NCI-H1092 treated with DMSO at 0.1 percent for 48 hours (cell line): ENCODE data around the gene BHLHA15.

Experiments used
- DNase-seq: peaks from one replicate; lab custom pipeline; 2025; lab: John Stamatoyannopoulos, UW

BHLHA15 gene

DNA sequence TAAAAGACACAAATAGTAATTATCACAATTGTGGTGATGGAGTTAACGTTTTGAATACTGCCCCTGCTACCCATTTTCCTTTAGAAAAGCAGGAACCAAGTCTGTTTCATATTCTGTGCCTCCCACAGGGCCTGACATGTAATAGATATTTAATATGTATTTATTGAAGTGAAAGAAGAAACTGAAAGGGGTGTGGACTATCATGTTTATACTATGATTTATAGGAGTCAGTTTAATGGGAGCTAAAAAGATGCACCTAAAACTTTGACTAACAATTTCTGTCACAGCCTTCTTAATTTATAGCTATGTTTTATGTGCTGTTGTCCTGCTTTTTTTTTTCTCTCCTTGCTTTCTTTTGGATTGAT is 24.1 kb upstream of the BHLHA15 start:
- DNase-seq: no peak

DNA sequence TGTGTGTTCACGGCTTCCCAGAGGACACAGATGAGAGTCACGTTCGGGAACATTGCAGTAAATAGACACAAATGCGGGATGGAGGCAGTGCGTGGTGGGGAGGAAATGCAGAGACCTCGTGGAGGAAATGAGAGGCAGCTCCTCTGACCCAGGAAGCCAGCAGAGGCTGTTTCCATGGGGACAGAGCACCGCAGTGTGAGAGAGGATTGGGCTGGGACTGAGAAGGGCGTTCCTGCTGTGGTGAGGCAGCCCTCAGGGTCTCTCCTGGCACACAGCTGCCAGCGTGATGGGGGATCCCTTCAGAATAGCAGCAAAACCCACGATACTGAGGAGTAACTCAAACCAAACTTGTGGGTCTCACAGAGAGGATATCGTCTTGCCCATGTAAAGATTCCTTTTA is 21.7 kb upstream of the BHLHA15 start:
- DNase-seq: no peak

DNA sequence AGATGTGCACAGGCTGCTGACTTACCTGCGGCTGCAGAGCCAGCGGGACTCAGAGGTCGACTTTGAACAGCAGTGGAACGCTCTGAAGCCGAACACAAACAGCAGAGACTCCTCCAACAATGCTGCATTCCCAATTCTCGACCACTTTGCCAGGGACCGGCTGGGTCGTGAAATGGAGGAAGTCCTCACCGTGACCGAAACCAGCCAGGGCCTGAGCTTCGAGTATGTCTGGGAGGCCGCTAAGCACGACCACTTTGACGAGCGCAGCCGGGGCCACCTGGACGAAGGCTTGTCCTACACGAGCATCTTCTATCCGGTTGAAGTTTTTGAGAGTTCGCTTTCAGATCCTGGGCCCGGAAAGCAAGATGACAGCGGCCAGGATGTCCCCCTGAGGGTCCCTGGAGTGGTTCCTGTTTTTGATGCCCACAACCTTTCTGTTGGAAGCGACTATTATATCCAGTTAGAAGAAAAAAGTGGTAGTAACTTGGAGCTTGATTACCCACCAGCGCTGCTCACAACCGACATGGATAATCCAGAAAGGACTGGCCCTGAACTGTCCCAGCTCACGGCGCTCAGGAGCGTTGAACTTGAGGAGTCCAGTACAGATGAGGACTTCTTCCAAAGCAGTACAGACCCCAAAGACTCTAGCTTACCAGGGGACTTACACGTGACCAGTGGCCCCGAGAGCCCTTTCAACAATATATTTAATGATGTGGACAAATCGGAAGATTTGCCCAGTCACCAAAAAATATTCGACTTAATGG is 19.4 kb upstream of the BHLHA15 start:
- no peak for DNase-seq

DNA sequence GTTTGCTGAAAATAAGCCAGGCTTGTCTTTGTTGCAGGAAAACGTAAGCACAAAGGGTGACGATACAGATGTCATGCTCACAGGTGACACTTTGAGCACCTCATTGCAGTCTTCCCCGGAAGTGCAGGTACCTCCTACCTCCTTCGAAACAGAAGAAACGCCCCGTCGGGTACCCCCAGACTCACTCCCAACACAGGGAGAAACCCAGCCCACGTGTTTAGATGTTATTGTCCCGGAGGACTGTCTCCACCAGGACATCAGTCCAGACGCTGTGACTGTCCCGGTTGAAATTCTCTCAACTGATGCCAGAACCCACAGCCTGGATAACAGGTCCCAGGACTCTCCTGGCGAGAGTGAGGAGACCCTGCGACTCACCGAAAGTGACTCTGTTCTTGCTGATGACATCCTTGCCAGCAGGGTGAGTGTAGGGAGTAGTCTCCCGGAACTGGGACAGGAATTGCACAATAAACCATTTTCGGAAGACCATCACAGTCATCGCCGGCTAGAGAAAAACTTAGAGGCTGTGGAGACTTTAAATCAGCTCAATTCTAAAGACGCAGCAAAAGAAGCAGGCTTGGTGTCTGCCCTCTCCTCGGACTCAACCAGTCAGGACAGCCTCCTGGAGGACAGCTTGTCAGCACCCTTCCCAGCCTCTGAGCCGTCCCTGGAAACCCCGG is 18.3 kb upstream of the BHLHA15 start:
- no peak for DNase-seq

DNA sequence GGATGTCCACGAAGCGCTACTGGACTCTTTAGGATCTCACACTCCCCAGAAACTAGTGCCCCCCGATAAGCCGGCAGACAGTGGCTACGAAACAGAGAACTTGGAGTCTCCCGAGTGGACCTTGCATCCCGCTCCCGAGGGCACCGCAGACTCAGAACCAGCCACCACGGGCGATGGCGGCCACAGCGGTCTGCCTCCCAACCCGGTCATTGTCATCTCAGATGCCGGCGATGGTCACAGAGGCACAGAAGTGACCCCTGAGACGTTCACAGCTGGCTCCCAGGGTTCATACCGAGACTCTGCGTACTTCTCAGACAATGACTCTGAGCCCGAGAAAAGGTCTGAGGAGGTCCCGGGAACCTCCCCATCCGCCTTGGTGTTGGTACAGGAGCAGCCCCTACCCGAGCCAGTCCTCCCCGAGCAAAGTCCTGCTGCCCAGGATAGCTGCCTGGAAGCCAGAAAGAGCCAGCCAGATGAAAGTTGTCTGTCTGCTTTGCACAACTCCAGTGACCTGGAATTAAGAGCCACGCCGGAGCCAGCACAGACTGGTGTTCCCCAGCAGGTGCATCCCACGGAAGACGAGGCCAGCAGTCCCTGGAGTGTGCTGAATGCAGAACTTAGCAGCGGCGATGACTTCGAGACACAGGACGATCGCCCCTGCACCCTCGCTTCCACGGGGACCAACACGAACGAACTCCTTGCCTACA is 17.6 kb upstream of the BHLHA15 start:
- DNase-seq: no peak

DNA sequence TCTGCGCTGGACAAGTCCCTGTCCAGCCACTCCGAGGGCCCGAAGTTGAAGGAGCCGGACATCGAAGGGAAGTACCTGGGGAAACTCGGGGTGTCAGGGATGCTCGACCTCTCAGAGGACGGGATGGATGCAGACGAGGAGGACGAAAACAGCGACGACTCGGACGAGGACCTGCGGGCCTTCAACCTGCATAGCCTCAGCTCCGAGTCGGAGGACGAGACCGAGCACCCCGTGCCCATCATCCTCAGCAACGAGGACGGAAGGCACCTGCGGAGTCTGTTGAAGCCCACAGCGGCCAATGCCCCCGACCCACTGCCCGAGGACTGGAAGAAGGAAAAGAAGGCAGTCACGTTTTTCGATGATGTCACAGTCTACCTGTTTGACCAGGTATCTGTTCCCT is 17.1 kb upstream of the BHLHA15 start:
- no peak for DNase-seq

DNA sequence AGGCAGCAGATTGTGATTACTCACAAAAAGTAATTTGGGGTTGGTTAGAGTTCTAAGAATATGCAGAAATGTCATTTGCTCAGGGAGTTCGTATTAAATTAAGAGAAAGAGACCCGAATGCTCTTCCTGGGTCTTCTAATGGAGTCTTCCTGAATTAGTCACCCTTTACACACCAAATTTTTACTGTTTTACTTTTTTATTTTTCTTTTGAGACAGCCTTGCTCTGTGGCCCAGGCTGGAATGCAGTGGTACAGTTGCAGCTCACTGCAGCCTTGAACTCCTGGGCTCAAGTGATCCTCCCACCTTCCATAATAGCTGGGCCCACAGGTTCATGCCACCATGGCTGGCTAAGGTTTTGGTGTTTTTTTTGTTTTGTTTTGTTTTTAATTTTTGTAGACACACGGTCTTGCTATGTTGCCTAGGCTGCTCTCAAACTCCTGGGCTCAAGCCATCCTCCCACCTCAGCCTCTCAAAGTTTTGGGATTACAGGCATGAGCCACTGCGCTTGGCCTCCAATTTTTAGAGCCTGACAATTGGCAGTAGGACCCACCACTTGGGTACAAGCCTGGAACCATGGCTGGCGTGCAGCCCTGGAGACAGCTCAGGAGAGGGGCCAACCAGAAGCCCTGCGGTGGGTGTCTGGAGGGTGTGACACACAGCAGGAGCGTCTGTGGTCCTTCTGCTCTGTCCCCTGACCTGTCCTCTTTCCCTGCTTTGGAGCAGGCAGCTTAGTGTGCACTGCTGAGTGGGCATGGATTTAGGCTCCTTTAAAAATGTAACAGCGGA is 16.4 kb upstream of the BHLHA15 start:
- DNase-seq: no peak

DNA sequence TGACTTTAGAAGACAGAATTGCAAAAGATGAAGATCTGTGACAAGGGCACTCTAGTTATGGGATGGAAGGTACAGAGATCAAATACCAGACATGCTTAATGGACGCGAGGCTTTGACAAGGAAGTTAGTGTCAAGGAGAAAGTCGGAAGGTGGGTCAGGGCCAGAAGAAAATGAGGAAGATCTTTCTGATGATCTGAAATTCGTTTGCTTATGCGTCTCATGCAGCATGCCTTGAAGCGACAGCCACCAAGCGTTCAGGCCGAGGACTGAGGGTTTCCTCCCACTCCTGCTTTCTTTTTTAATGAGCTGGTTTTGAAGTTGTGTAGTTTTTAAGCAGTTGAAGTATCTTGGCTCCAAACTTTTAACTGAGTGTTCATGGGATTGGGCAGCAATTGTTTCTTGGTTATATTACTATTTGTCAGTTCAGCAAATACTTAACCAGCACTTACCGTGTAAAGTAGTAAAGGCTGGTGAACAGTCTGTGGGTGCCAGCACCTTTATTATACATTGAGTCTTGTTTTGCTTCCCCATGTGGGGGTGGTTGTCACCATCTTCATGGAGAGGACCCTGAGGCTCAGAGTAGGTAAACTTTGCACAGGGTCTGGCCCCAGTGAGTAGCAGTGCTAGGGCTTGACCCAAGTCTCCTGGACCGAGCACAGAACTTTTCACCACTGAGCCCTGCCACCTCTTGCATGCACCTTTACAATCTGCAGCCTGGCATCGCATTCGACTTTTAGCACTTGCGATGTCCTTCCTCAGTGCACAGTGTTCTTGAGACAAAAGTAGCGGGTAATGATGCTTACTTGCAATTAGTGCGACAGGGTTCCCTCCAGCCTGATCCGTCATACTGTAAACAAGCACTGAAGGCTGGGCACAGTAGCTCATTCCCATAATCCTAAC is 14.3 kb upstream of the BHLHA15 start:
- no peak for DNase-seq

DNA sequence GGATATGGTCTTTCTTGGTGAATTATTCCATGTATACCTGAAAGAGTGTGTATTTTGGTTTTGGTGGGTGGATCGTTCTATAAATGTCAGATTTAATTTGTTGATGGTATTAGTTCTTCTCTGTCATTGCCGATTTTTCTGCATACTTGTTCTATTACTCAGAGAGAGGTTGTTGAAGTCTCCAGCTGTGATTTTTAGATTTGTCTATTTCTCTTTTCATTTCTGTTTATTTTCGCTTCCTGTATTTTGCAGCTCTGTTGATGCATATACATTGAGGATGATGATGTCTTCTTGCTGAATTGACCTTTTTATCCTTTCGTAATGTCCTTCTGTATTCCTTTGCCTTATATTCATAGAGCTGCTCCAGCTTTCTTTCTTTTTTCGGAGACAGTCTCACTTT is 12.1 kb upstream of the BHLHA15 start:
- DNase-seq: no peak

DNA sequence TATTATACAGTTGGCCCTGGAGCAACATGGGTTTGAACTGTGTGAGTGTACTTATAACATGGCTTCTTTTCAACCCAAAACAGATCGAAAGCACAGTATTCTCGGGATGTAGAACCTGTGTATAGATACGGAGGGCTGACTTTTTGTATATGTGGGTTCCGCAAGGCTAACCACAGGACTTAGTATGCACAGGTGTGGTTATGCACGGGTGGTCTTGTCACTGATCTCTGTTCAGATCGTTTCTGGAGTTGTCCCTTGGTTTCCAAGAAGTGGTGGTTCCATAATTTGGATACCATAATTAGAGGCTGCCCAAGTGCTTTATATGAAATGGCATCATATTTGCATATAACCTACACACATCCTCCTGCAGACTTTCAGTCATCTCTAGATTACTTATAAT is 10.9 kb upstream of the BHLHA15 start:
- no peak for DNase-seq

DNA sequence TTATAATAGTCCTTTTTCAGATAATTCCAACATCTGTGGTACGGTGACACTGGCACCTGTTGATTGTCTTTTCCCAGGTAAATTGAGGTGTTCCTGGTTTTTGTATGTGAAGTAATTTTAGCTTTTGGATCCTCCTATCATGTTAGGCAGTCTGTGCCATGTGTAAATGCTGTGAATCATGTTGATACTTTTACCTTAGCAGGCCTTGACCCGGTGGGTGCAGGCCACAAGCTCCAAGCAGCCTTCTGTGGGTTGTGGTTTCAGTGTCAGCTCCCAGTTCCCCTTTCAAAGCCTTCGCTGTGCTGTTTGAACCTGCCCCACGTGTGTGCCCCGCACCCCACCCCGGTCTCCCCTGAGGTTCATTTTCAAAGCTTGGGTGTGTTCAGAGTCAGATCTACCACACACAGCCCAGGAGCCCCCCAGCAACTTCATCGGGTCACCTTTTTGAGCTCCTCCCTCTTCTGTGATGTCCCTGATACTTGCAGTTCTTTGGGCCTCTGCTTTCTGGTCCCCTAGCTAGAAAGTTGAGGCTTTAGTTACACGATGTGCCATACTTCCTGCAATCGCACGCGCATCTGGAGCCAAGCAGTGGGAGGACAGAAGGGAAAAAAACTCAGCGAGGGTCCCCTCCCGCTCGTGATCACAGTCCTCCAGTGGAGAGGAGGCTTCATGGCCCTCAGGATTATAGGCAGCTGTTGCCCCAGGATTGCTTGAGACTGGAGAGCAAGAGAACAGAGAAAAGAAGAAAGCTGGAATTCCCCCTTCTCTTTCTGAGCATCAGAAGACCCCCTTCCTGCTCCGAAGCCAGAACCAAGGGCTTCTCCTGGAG is 8.7 kb upstream of the BHLHA15 start:
- no peak for DNase-seq

DNA sequence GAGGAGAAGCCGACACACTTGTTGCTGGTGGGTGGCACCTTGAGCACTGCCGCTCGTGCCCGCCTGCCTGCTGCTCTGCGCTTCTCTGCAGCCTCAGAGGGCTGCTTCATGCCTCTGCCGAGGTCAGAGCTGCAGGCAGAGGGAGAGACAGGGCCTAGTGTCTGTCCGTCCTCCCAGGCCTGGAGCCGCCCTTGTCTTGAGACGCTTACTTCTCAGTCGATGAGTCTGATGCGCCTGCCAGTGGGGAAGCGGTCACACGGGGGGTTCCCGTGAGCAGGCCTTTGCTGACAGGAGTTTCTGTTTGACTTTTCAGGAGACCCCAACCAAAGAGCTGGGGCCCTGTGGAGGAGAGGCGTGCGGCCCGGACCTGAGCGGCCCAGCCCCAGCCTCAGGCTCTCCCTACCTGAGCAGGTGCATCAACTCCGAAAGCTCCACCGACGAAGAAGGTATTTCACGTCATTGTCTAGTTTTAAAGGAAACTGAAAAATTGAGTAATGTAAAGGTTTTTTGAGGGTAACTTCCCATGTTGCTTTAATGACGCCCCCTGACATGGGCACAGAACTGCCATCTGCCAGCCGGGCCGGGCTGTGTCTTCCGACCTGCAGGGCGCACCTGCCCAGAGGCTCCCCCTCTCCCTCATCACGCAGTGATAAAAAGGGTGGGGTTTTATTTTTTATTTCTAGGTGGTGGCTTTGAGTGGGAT is 7.8 kb upstream of the BHLHA15 start:
- DNase-seq: no peak

DNA sequence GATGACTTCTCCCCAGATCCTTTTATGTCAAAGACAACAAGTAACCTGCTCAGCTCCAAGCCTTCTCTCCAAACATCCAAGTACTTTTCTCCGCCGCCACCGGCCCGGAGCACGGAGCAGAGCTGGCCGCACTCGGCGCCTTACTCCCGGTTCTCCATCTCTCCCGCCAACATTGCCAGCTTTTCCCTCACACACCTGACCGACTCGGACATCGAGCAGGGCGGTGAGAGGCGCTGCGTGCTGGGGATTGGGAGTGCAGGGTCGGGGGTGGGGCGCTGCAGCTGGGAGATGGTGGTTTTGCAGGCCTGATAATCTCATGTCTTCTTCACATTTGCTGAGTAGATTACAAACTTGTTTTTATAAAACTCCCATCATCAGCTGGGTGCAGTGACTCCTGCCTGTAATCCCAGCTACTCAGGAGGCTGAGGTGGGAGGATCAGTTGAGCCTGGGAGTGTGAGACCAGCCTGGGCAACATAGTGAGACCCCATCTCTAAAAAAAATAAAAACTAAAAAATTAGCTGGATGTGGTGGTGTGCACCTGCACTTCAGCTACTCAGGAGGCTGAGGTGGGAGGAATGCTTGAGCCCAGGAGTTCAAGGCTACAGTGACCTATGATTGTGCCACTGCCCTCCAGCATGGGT is 7.2 kb upstream of the BHLHA15 start:
- DNase-seq: no peak

DNA sequence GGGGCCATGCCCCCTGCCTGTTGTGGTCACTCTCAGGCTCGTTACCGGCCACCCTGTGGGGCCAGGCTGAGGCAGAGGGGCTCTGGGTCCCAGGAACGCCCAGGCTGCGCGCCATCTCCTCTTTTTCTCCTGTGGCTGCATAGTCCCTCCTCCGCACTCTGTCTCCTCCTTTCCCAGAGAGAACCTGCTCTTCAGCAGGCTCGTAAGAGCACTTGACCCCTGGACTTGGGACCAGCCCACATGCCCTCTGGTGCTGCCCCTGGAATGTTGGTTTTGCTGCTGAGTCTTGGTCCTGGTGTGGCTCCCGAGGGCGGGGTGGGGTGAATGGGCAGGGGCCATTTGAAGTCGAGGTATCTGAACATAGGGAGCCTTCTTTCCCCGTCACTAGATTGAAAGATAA is 6.6 kb upstream of the BHLHA15 start:
- DNase-seq: no peak

DNA sequence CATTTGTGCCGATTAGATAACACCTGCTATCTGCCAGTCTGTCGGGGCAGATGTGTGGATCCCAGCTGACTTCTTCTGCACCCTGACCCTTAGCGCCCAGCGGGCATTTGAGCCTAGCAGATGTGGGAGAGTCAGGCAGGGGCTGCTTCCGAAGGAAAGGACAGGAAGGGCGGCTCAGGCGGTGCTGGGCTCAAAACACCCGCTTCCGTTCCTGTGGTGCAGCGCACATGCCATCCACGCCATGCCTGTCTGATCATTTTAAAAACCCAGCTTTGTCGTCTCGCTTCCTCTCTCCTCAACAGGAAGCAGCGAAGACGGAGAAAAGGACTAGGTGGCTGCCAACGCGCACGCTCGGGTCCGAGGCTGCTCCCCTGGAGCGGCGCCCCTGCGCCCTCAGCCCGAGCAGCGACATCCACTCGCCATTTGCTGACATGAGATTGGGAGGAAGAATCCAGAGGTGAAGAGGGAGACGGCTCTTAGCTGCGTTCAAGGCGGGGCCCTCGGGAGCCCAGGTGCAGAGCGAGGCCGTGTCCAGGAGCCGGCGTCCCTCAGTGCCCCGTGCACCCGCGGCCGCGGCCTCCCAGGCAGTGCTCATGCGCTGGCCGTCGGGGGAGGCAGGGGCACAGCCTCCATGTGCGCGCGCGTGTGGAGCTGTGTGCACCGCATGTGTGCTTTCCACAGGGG is 5.9 kb upstream of the BHLHA15 start:
- DNase-seq: no peak

DNA sequence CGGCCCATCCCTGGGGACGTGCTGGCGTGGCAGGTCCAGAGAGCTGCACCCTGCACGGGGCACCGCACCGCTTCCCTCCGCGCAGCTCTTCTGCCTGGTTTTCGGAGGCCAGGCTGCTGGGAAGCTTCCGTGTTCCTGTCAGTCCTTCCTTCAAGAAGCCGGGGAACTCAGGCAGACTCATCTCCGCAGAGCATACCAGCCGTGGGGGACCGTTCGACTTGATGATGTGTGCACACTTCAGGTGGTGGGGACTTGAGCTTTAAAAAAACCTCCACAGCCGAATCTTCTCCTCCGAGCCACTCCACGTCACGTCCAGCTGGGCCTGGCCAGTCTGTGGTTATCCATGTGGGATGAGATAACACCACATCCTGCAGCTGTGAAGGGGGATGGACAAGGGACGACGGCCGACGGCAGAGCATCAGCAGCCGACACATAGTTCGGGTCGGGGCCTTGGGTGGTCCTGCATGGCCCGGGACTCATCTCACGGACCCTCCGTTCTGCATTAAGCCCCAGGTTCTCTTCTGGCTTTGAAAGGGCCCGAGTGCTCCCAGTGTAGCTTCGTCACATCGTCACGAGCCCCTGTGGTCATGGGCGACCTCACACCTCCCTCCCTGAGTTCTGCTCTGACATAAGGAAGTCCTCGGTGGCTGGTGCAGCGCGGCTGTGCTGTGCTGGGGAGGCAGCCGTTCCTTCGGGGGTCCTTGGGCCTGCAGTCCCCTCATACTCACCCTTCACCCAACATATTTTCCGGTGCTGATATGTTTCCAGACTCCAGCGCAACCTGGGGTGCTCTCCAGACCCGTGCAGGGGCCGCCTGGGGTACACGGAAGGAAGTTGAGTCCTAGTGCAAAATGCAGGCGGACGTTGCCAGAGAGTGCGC is 4.5 kb upstream of the BHLHA15 start:
- DNase-seq: no peak

DNA sequence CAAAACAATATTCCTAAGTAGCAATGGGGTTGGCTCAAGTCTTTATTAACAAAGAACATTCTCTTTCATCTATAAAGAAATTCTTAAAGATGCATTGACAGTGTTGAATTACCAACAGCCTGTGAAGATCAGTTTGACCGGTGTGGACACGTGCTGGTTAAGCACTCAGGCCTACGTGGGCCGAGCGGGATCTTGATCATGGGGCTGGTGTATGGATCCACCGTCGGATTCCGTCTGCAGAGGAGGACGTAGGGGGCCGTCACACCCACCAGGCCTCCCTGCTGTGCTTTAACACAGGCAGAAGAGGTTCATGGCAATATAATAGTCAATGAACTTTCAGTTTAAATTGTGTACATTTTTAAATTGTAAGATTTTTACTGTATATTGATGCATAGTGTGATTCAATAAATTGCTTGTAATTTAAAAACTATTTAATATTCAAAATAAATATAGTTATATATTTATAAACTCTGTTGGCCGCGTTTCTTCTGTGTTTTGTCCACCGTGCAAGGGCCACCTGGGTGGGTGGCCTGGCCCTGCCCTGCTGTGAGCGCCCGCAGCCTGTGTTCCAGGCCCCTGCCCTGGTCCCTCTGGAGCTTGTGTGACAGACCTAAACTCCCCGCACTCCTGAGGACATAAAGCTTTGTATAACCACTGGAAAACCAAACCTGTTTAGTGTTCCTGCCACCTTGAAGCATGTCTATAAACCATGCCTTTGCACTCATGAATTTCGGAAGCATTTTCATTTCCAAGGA is 1.9 kb upstream of the BHLHA15 start:
- DNase-seq: no peak
